ENCODE results near the gene GPR55. TPM values are rescaled to one million over a fixed set of nuclear protein-coding genes. Genes with fewer than 3 reads are reported as not detected.

Gene GPR55
- total and polyA plus RNA-seq, 10 of the 15 experiments (the other 5 are each of a cell fraction or from before 2014, with no cell fraction given), result 2.1 to 30.1 (median 16.2) TPM

GRCh38 chr2:230874876-230875275 is 50.2 kb downstream of the GPR55 start:
- Histone ChIP-seq H3K4me1 (ENCODE audit: control insufficient read depth, insufficient read depth, low read length) (peaks cover 62% of the 10 kb centered on the region), H3K27me3 (replicated peaks in 1 of 2; ENCODE audit: control insufficient read depth in 2 of 2, insufficient read depth in 2 of 2, low read length in 1 of 2) (no peaks in the 10 kb centered on the region), H3K4me2 (ENCODE audit: control insufficient read depth, insufficient read depth) (peak overlapping the region; percentile 96; the same call in 1 of the 2 replicates), H3K4me3 (no peak overlapping the region), H3K27ac (ENCODE audit: control insufficient read depth, insufficient read depth) (peak overlapping the region; percentile 79; the same call in 1 of the 2 replicates), H4K20me1 (ENCODE audit: control insufficient read depth, insufficient read depth) (no peaks in the 10 kb centered on the region), H3K36me3 (ENCODE audit: control insufficient read depth in 2 of 2, insufficient read depth in 2 of 2, low read length in 1 of 2) (peaks cover 2 to 9% of the 10 kb centered on the region in 2 experiments; a peak in 3 of 4 replicates), H3K79me2 (ENCODE audit: control insufficient read depth, insufficient read depth, low read length) (peaks cover 3% of the 10 kb centered on the region; the same call in 1 of the 2 replicates), H3K9me3 (replicated peaks; ENCODE audit: control insufficient read depth, insufficient read depth, low read length) (no peaks in the 10 kb centered on the region), H2AFZ (ENCODE audit: control insufficient read depth, low read depth, low read length) (no peak overlapping the region), H3K9ac (ENCODE audit: control insufficient read depth, insufficient read depth, low read length) (no peak overlapping the region)
- BruUV-seq (replicated peaks), result no TSS peak
- in situ Hi-C loops (cut with MboI), result no loop called here
- SMC1A ChIA-PET (ENCODE audit: uncharacterized antibody, unreplicated experiment), result interaction anchor here (1.4 to 1.5 kb wide), 2 partner anchors 10 to 42 kb away, joined by 4 to 5 read pairs; partner anchors contain the start of gene ITM2C
- ATAC-seq, result no peak
- TF ChIP-seq ZNF274 (IDR thresholded peaks at IDR 0.05; ENCODE audit: insufficient read depth, insufficient read length) (no peak), PAX8 (IDR thresholded peaks at IDR 0.05) (no peak), PML (IDR thresholded peaks at IDR 0.05; ENCODE audit: low read length) (no peak), NRF1 (conservative IDR thresholded peaks at IDR 0.05; ENCODE audit: low read depth, low read length) (no peak), IKZF2 (IDR thresholded peaks at IDR 0.05) (no peak), RAD51 (IDR thresholded peaks at IDR 0.05) (no peak), KLF5 (IDR thresholded peaks at IDR 0.05; ENCODE audit: partially characterized antibody) (no peak), BRCA1 (IDR thresholded peaks at IDR 0.05; ENCODE audit: low read depth, low read length) (no peak), BACH1 (IDR thresholded peaks at IDR 0.05; ENCODE audit: borderline replicate concordance) (no peak), REST (IDR thresholded peaks at IDR 0.05; ENCODE audit: low read depth, low read length) (no peak), MEF2A (IDR thresholded peaks at IDR 0.05; ENCODE audit: insufficient read depth, low read depth, low read length) (no peak), SIX5 (IDR thresholded peaks at IDR 0.05; ENCODE audit: low read depth, low read length, severe bottlenecking) (no peak)
- WGBS (ENCODE audit: insufficient coverage, insufficient replicate concordance, low lambda C conversion rate, missing lambda C conversion rate), result 90% methylated on average over 10 of the region's 10 CpGs
- POLR2A ChIA-PET, result interaction anchor here (0.9 kb wide), 1 partner anchor 8 kb away, joined by 3 read pairs; no protein-coding TSS in a partner anchor
- no peak for DNase-seq (ENCODE audit: low read depth, low spot score)
- CTCF ChIA-PET, result interaction anchor here (1.1 kb wide), 1 partner anchor 27 kb away, joined by 3 read pairs; no protein-coding TSS in a partner anchor
- FAIRE-seq, result no peak
- intact Hi-C loops (cut with micrococcal nuclease; ENCODE audit: unreplicated experiment), result no loop called here
- RAD21 ChIA-PET (ENCODE audit: unreplicated experiment), result interaction anchor here (1.3 kb wide), 1 partner anchor 8 kb away, joined by 3 read pairs; no protein-coding TSS in a partner anchor
